Duodenal mucosa (tissue), 2 donors: ENCODE measurements around the gene SBF2.
A peak's percentile ranks its signal among the peaks of the same experiment; 100 is the strongest.

Source experiments
- H3K27ac ChIP-seq: one replicate; pipeline ENCODE4 v1.7.0; 2013; ENCODE audit warnings: low read depth, low read length
- H3K27me3 ChIP-seq, 2 donors: one replicate each; pipeline ENCODE4 v1.7.0; 2013; ENCODE audit warnings: low read length in 2 of 2, control low read depth in 1 of 2; ENCODE audit not compliant: insufficient read depth in 2 of 2, control insufficient read depth in 1 of 2
- H3K36me3 ChIP-seq, 2 donors: one replicate each; pipeline ENCODE4 v1.7.0; 2013; ENCODE audit warnings: low read length in 2 of 2, control low read depth in 1 of 2; ENCODE audit not compliant: insufficient read depth in 2 of 2, control insufficient read depth in 1 of 2
- H3K4me1 ChIP-seq, 2 donors: one replicate each; pipeline ENCODE4 v1.7.0; 2013; ENCODE audit warnings: low read length in 2 of 2, control low read depth in 1 of 2; ENCODE audit not compliant: insufficient read depth in 2 of 2, control insufficient read depth in 1 of 2
- H3K4me3 ChIP-seq, 2 donors: one replicate each; pipeline ENCODE4 v1.7.0; 2013; ENCODE audit warnings: low read length in 2 of 2, low read depth in 1 of 2
- H3K9ac ChIP-seq, 2 donors: one replicate each; pipeline ENCODE4 v1.7.0; 2013; ENCODE audit warnings: low read length in 2 of 2, low read depth in 1 of 2
- H3K9me3 ChIP-seq, 2 donors: one replicate each; pipeline ENCODE4 v1.7.0; 2013; ENCODE audit warnings: low read length in 2 of 2, control low read depth in 1 of 2; ENCODE audit not compliant: control insufficient read depth in 1 of 2

The SBF2 gene

GRCh38 chr11:10325277-10326011, 31.4 kb upstream of the SBF2 start:
- H3K27me3 ChIP-seq = no peaks in the 10 kb centered on the region
- peaks cover 27 to 63% of the 10 kb centered on the region in 2 donors for H3K4me1 ChIP-seq
- H3K27ac ChIP-seq = peak overlapping the region; percentile 0
- no peak overlapping the region for H3K9ac ChIP-seq
- no peak overlapping the region for H3K4me3 ChIP-seq
- H3K9me3 ChIP-seq = no peaks in the 10 kb centered on the region
- no peaks in the 10 kb centered on the region for H3K36me3 ChIP-seq

GRCh38 chr11:10324474-10324873, 30.5 kb upstream of the SBF2 start:
- H3K36me3 ChIP-seq = no peaks in the 10 kb centered on the region
- H3K9me3 ChIP-seq = no peaks in the 10 kb centered on the region
- H3K27me3 ChIP-seq = no peaks in the 10 kb centered on the region
- no peak overlapping the region for H3K27ac ChIP-seq
- no peak overlapping the region for H3K9ac ChIP-seq
- peaks cover 27 to 63% of the 10 kb centered on the region in 2 donors for H3K4me1 ChIP-seq
- no peak overlapping the region for H3K4me3 ChIP-seq

GRCh38 chr11:10323793-10324170, 29.8 kb upstream of the SBF2 start:
- no peak overlapping the region for H3K9ac ChIP-seq
- H3K4me1 ChIP-seq = peaks cover 26 to 59% of the 10 kb centered on the region in 2 donors
- H3K27me3 ChIP-seq = no peaks in the 10 kb centered on the region
- no peaks in the 10 kb centered on the region for H3K9me3 ChIP-seq
- H3K27ac ChIP-seq = peak overlapping the region; percentile 41
- H3K4me3 ChIP-seq = no peak overlapping the region
- H3K36me3 ChIP-seq = no peaks in the 10 kb centered on the region

- Histone ChIP-seq H3K4me1 (peaks cover 24 to 52% of the 10 kb centered on the region in 2 donors), H3K4me3 (no peak overlapping the region), H3K27ac (peak overlapping the region; percentile 41), H3K36me3 (no peaks in the 10 kb centered on the region), H3K9ac (no peak overlapping the region), H3K9me3 (no peaks in the 10 kb centered on the region), H3K27me3 (no peaks in the 10 kb centered on the region)
Measured at GRCh38 chr11:10322830-10323792, 29.1 kb upstream of the SBF2 start.

- Histone ChIP-seq H3K4me3 (no peak overlapping the region), H3K27ac (no peak overlapping the region), H3K9ac (no peak overlapping the region), H3K36me3 (no peaks in the 10 kb centered on the region), H3K27me3 (no peaks in the 10 kb centered on the region), H3K4me1 (peaks cover 28 to 45% of the 10 kb centered on the region in 2 donors), H3K9me3 (no peaks in the 10 kb centered on the region)
Measured at GRCh38 chr11:10322401-10322800, 28.4 kb upstream of the SBF2 start.

GRCh38 chr11:10320736-10321465, 26.9 kb upstream of the SBF2 start:
- Histone ChIP-seq H3K9ac (no peak overlapping the region), H3K9me3 (no peaks in the 10 kb centered on the region), H3K27ac (no peak overlapping the region), H3K4me1 (peaks cover 26 to 31% of the 10 kb centered on the region in 2 donors), H3K27me3 (no peaks in the 10 kb centered on the region), H3K36me3 (no peaks in the 10 kb centered on the region), H3K4me3 (no peak overlapping the region)

- Histone ChIP-seq H3K9ac (no peak overlapping the region), H3K9me3 (no peaks in the 10 kb centered on the region), H3K4me3 (no peak overlapping the region), H3K27ac (no peak overlapping the region), H3K36me3 (no peaks in the 10 kb centered on the region), H3K4me1 (peaks cover 25 to 26% of the 10 kb centered on the region in 2 donors), H3K27me3 (no peaks in the 10 kb centered on the region)
Measured at GRCh38 chr11:10319702-10320558, 25.9 kb upstream of the SBF2 start.

- Histone ChIP-seq H3K4me1 (peaks cover 12 to 21% of the 10 kb centered on the region in 2 donors), H3K27ac (no peak overlapping the region), H3K27me3 (no peaks in the 10 kb centered on the region), H3K4me3 (no peak overlapping the region), H3K9me3 (no peaks in the 10 kb centered on the region), H3K9ac (no peak overlapping the region), H3K36me3 (no peaks in the 10 kb centered on the region)
Measured at GRCh38 chr11:10318527-10318802, 24.4 kb upstream of the SBF2 start.

- Histone ChIP-seq H3K9me3 (no peaks in the 10 kb centered on the region), H3K36me3 (no peaks in the 10 kb centered on the region), H3K4me1 (peaks cover 7 to 21% of the 10 kb centered on the region in 2 donors), H3K27ac (no peak overlapping the region), H3K4me3 (peak overlapping the region in 1 of 2 donors; percentile 13), H3K9ac (no peak overlapping the region), H3K27me3 (no peaks in the 10 kb centered on the region)
Measured at GRCh38 chr11:10317776-10318526, 23.9 kb upstream of the SBF2 start.
